Spleen (tissue), 11 donors: Measurements from ENCODE around the gene C11orf21. TPM values are rescaled to one million over a fixed set of nuclear protein-coding genes. Genes with fewer than 3 reads are reported as not detected.

Source experiments
- DNase-seq: peaks from one replicate; pipeline ENCODE4 v3.0.0-alpha.2; 2020
- H3K27ac ChIP-seq, 8 donors: fragments of 200-600 bp; sonication (generic) in 7 of 8; 1 replicate in 4 of 8; 2 replicates in 4 of 8; pipeline versions ENCODE4 v1.5.0 to v1.8.0; 2016 to 2021; ENCODE audit warnings: inconsistent platforms in 4 of 8, mild to moderate bottlenecking in 4 of 8, moderate library complexity in 1 of 8
- H3K27me3 ChIP-seq, 7 donors: fragments of 200-600 bp; sonication (generic) in 6 of 7; replicated peaks in 1 of 7; 1 replicate in 4 of 7; 2 replicates in 3 of 7; pipeline versions ENCODE4 v1.5.0 to v1.8.0; 2016 to 2021; ENCODE audit warnings: inconsistent platforms in 3 of 7, mild to moderate bottlenecking in 1 of 7
- H3K36me3 ChIP-seq, 6 donors: fragments of 200-600 bp; sonication (generic) in 5 of 6; 1 replicate in 4 of 6; 2 replicates in 2 of 6; pipeline versions ENCODE4 v1.5.0 to v1.8.0; 2016 to 2021; ENCODE audit warnings: inconsistent platforms in 2 of 6
- H3K4me1 ChIP-seq, 6 donors: fragments of 200-600 bp; sonication (generic) in 5 of 6; 1 replicate in 3 of 6; 2 replicates in 3 of 6; pipeline versions ENCODE4 v1.5.0 to v1.8.0; 2016 to 2021; ENCODE audit warnings: inconsistent platforms in 3 of 6
- H3K4me3 ChIP-seq, 8 donors: fragments of 200-600 bp; sonication (generic) in 7 of 8; 1 replicate in 4 of 8; 2 replicates in 4 of 8; pipeline versions ENCODE4 v1.5.0 to v1.8.0; 2016 to 2021; ENCODE audit warnings: inconsistent platforms in 4 of 8, mild to moderate bottlenecking in 4 of 8, moderate library complexity in 2 of 8
- H3K9me3 ChIP-seq, 8 donors: fragments of 200-600 bp; sonication (generic) in 7 of 8; 1 replicate in 4 of 8; 2 replicates in 4 of 8; pipeline versions ENCODE4 v1.5.0 to v1.8.0; 2016 to 2021; ENCODE audit warnings: inconsistent platforms in 4 of 8
- CTCF ChIP-seq, 11 experiments: fragments of 200-600 bp in 7 of 11; fragments of 450-650 bp in 4 of 11; sonication (generic) in 4 of 11; IDR thresholded peaks in 8 of 11; conservative IDR thresholded peaks in 3 of 11; 1 replicate in 7 of 11; 2 replicates in 4 of 11; pipeline versions ENCODE4 v1.4.0 to v1.8.0; 2016 to 2021; ENCODE audit warnings: antibody characterized with exemption in 11 of 11, inconsistent platforms in 4 of 11, mild to moderate bottlenecking in 1 of 11
- POLR2A ChIP-seq, 3 donors: fragments of 450-650 bp; IDR thresholded peaks; one replicate each; pipeline ENCODE4 v1.5.1; 2017; ENCODE audit warnings: antibody characterized with exemption in 3 of 3, mild to moderate bottlenecking in 1 of 3
- POLR2AphosphoS5 ChIP-seq, 3 donors: sonication (generic); formaldehyde crosslinking; IDR thresholded peaks; one replicate each; pipeline ENCODE4 v1.5.1; 2017; ENCODE audit warnings: antibody characterized with exemption in 3 of 3
- WGBS, 5 donors: extraction: QIAGEN DNeasy Blood & Tissue Kit in 3 of 5; methylation state at CpG; one replicate each; pipeline versions ENCODE4 v1.1.5 to v1.1.7; 2013 to 2018; 5-methylcytosine and 5-hydroxymethylcytosine counted together
- intact Hi-C: fragments of 100-400 bp; cut with DNase I; formaldehyde crosslinking; loops from one replicate; pipeline ENCODE4 v1.15.0; 2023; ENCODE audit warnings: low total_unique reads
- polyA plus RNA-seq, 3 donors: library from polyadenylated mRNA; stranded (reverse); fragments of 200-250 nt; gene quantifications; one replicate each; pipeline ENCODE4 v1.2.1, GENCODE V29; 2013
- total RNA-seq, 7 donors: library from RNA; depleted of rRNA in 3 of 7; stranded (reverse); fragments of >200 nt in 3 of 7; fragmentation: NEBNext Ultra II Directional in 4 of 7; extraction: Animal tissue kit (Norgen Biotek cat#: 25700) in 4 of 7; gene quantifications; one replicate each; pipeline versions ENCODE4 v1.1.0 to v1.2.1, GENCODE V29; 2016 to 2021
- donor health status: healthy with polysubstance abuse.
- donor health status: DM: no; HTN: no; CAD: no; lungs with moderate emphysema.
- donor health status: DM: no; HTN: no; CAD: no.
- donor health status: Bipolar disorder and iron deficiency.
- donor health status: healthy.
- donor health status: DM: no; HTN: no; CAD: no.
- donor health status: DM: yes; HTN: yes; CAD: no.

C11orf21 gene
- total and polyA plus RNA-seq, 10 donors = 8.6 to 24.9 (median 17.1) TPM

- Histone ChIP-seq H3K9me3 (no peaks in the 10 kb centered on the region), H3K36me3 (no peaks in the 10 kb centered on the region), H3K27me3 (no peaks in the 10 kb centered on the region), H3K4me1 (peaks cover 45 to 72% (median 65%) of the 10 kb centered on the region in 6 donors), H3K4me3 (peak overlapping the region in 3 of 8 donors; percentile 9 to 73 (median 13)), H3K27ac (peak overlapping the region; percentile 71 to 95 (median 87))
- TF ChIP-seq CTCF (IDR thresholded peaks at IDR 0.05 in 8 of 11, conservative IDR thresholded peaks at IDR 0.05 in 3 of 11) = no peak
- TF ChIP-seq POLR2A (IDR thresholded peaks at IDR 0.05) = peak in 1 of 3 donors; percentile 5
- TF ChIP-seq POLR2AphosphoS5 (IDR thresholded peaks at IDR 0.05) = peak in 1 of 3 donors; percentile 56
- intact Hi-C loops = loop anchor here (2.0 to 5.0 kb wide), 2 partner anchors 96 to 111 kb away; partner anchors contain the start of gene TSSC4
- DNase-seq = peak; percentile 86
- WGBS, 5 donors = 0 to 23% (median 11%) methylated on average over 8 to 12 of the region's 12 CpGs
Observed at GRCh38 chr11:2305788-2306451, 4.2 kb upstream of the C11orf21 start.

- Histone ChIP-seq H3K4me1 (peaks cover 47 to 78% (median 72%) of the 10 kb centered on the region in 6 donors), H3K27me3 (no peaks in the 10 kb centered on the region), H3K4me3 (peak overlapping the region in 3 of 8 donors; percentile 9 to 73 (median 13)), H3K9me3 (no peaks in the 10 kb centered on the region), H3K36me3 (no peaks in the 10 kb centered on the region), H3K27ac (peak overlapping the region in 7 of 8 donors; percentile 78 to 95 (median 87))
- intact Hi-C loops = loop anchor here (2.0 to 5.0 kb wide), 2 partner anchors 97 to 112 kb away; partner anchors contain the start of gene TSSC4
- DNase-seq = peak; percentile 97
- TF ChIP-seq CTCF (IDR thresholded peaks at IDR 0.05 in 8 of 11, conservative IDR thresholded peaks at IDR 0.05 in 3 of 11) (peak; percentile 88 to 98 (median 96)), POLR2A (IDR thresholded peaks at IDR 0.05) (no peak), POLR2AphosphoS5 (IDR thresholded peaks at IDR 0.05) (peak; percentile 30 to 66 (median 57))
- WGBS, 5 donors = 21 to 42% (median 33%) methylated on average over 6 to 10 of the region's 10 CpGs
Observed at GRCh38 chr11:2305140-2305778, 3.5 kb upstream of the C11orf21 start.

GRCh38 chr11:2304506-2305139 is 2.9 kb upstream of the C11orf21 start:
- no peaks in the 10 kb centered on the region for H3K9me3 ChIP-seq
- H3K4me3 ChIP-seq = peak overlapping the region in 1 of 8 donors; percentile 73
- H3K36me3 ChIP-seq = no peaks in the 10 kb centered on the region
- TF ChIP-seq POLR2AphosphoS5 (IDR thresholded peaks at IDR 0.05) (peak in 2 of 3 donors; percentile 35 to 42), POLR2A (IDR thresholded peaks at IDR 0.05) (no peak), CTCF (IDR thresholded peaks at IDR 0.05 in 8 of 11, conservative IDR thresholded peaks at IDR 0.05 in 3 of 11) (no peak)
- intact Hi-C loops = loop anchor here (2.0 to 5.0 kb wide), 3 partner anchors 98 to 112 kb away; partner anchors contain the start of gene TSSC4
- DNase-seq = peak; percentile 76
- WGBS, 5 donors = 45 to 68% (median 56%) methylated on average over 14 of the region's 14 CpGs
- peaks cover 50 to 83% (median 76%) of the 10 kb centered on the region in 6 donors for H3K4me1 ChIP-seq
- H3K27ac ChIP-seq = peak overlapping the region in 7 of 8 donors; percentile 78 to 95 (median 87)
- no peaks in the 10 kb centered on the region for H3K27me3 ChIP-seq
